Gastrocnemius medialis (tissue), 4 donors: ENCODE data around the gene PLXNA1. TPM values are rescaled to one million over a fixed set of nuclear protein-coding genes. Genes with fewer than 3 reads are reported as not detected.

Experiments
- ATAC-seq, 2 donors: fragments of 150-250 bp; one replicate each; pipeline ENCODE4 v1.9.1; 2016
- DNase-seq, 2 donors: peaks; one replicate each; pipeline ENCODE4 v3.0.0-alpha.2; 2019
- H3K27ac ChIP-seq, 4 donors: fragments of 200-600 bp; sonication (generic); 1 replicate in 1 of 4; 2 replicates in 3 of 4; pipeline ENCODE4 v1.5.1; 2016 to 2018; ENCODE audit warnings: mild to moderate bottlenecking in 2 of 4, moderate library complexity in 1 of 4
- H3K27me3 ChIP-seq, 3 donors: fragments of 200-600 bp; sonication (generic) in 2 of 3; 1 replicate in 1 of 3; 2 replicates in 2 of 3; pipeline versions ENCODE4 v1.5.1 to v1.6.0; 2016 to 2019; ENCODE audit warnings: mild to moderate bottlenecking in 1 of 3, moderate library complexity in 1 of 3
- H3K36me3 ChIP-seq, 2 donors: fragments of 200-600 bp; sonication (generic) in 1 of 2; one replicate each; pipeline ENCODE4 v1.5.1; 2017 to 2018
- H3K4me1 ChIP-seq, 2 donors: fragments of 200-600 bp; sonication (generic) in 1 of 2; one replicate each; pipeline ENCODE4 v1.5.1; 2016 to 2017; ENCODE audit warnings: mild to moderate bottlenecking in 2 of 2
- H3K4me3 ChIP-seq, 4 donors: fragments of 200-600 bp; sonication (generic) in 3 of 4; 1 replicate in 1 of 4; 2 replicates in 3 of 4; pipeline ENCODE4 v1.5.1; 2016 to 2019; ENCODE audit warnings: mild to moderate bottlenecking in 2 of 4
- H3K9me3 ChIP-seq, 3 donors: fragments of 200-600 bp; sonication (generic) in 2 of 3; 1 replicate in 1 of 3; 2 replicates in 2 of 3; pipeline ENCODE4 v1.5.1; 2016 to 2019
- CTCF ChIP-seq, 5 experiments: fragments of 450-650 bp in 3 of 5; fragments of 200-600 bp in 2 of 5; sonication (generic) in 2 of 5; IDR thresholded peaks in 4 of 5; conservative IDR thresholded peaks in 1 of 5; 1 replicate in 4 of 5; 2 replicates in 1 of 5; pipeline ENCODE4 v1.5.1; 2016 to 2019; ENCODE audit warnings: antibody characterized with exemption in 5 of 5, mild to moderate bottlenecking in 3 of 5, moderate library complexity in 3 of 5
- POLR2A ChIP-seq, 2 donors: fragments of 450-650 bp; IDR thresholded peaks; one replicate each; pipeline ENCODE4 v1.6.1; 2017; ENCODE audit warnings: antibody characterized with exemption in 2 of 2, mild to moderate bottlenecking in 2 of 2, moderate library complexity in 2 of 2
- in situ Hi-C, 4 donors: fragments of 200-750 bp; cut with MboI; loops; one replicate each; pipeline versions ENCODE4 v1.15.0 to v1.8.0; 2017; ENCODE audit warnings: low sequenced_read_pairs in 4 of 4
- intact Hi-C: fragments of 100-400 bp; cut with DNase I; formaldehyde crosslinking; loops from one replicate; pipeline ENCODE4 v1.15.1; 2023; ENCODE audit warnings: low total_unique reads
- total RNA-seq, 4 donors: library from RNA; depleted of rRNA; stranded (reverse); fragments of >200 nt; gene quantifications; one replicate each; pipeline versions ENCODE4 v1.1.0 to v1.2.3, GENCODE V29; 2016

PLXNA1 gene
- total RNA-seq, 4 donors from 2014 or later: 12.7 to 27.9 (median 19.5) TPM

- intact Hi-C loops: no loop called here
- peaks cover 31 to 41% of the 10 kb centered on the region in 2 donors for H3K4me1 ChIP-seq
- no peak for TF ChIP-seq POLR2A (IDR thresholded peaks at IDR 0.05)
- no peak for TF ChIP-seq CTCF (IDR thresholded peaks at IDR 0.05 in 4 of 5, conservative IDR thresholded peaks at IDR 0.05 in 1 of 5)
Measured at GRCh38 chr3:126990890-126991289, 8.0 kb downstream of the PLXNA1 start.

GRCh38 chr3:126991366-126992200, 8.7 kb downstream of the PLXNA1 start:
- H3K9me3 ChIP-seq: no peaks in the 10 kb centered on the region
- H3K27ac ChIP-seq: no peak overlapping the region
- H3K27me3 ChIP-seq: no peaks in the 10 kb centered on the region
- H3K4me3 ChIP-seq: no peak overlapping the region
- ATAC-seq (no peak), DNase-seq (no peak)
- in situ Hi-C loops: no loop called here
- H3K36me3 ChIP-seq: peaks cover 0 to 10% of the 10 kb centered on the region in 2 donors
- intact Hi-C loops: no loop called here
- TF ChIP-seq CTCF (IDR thresholded peaks at IDR 0.05 in 4 of 5, conservative IDR thresholded peaks at IDR 0.05 in 1 of 5): no peak
- TF ChIP-seq POLR2A (IDR thresholded peaks at IDR 0.05): no peak
- H3K4me1 ChIP-seq: peaks cover 31 to 41% of the 10 kb centered on the region in 2 donors

More at GRCh38 chr3:126990890-126991289, 8.0 kb downstream of the PLXNA1 start:
- Histone ChIP-seq H3K4me3 (no peak overlapping the region), H3K27me3 (no peaks in the 10 kb centered on the region), H3K27ac (no peak overlapping the region), H3K36me3 (peaks cover 0 to 10% of the 10 kb centered on the region in 2 donors), H3K9me3 (no peaks in the 10 kb centered on the region)
- no peak for ATAC-seq
- no peak for DNase-seq
- in situ Hi-C loops: no loop called here

DNA sequence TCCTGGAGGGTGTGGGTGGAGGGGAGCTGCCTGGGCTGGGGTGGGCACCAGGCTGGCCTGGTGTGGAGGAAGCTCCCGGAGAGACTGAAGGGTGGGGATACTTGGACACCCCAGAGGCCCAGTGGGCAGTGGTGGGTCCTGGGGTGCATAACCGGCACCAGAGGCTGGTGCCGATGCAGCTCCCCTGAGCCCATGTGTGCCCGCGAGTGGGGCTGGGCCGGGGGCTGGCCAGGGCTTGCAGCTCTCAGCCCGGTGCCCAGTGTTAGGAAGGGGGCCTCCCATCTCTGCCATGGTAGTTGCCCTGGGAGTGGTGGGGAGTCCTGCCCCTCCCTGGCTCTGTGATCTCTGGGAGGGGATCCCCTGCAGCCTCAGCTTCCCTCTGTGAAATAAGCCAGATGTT, 9.3 kb downstream of the PLXNA1 start:
- DNase-seq (no peak), ATAC-seq (no peak)
- Histone ChIP-seq H3K4me3 (no peak overlapping the region), H3K9me3 (no peaks in the 10 kb centered on the region), H3K36me3 (peaks cover 0 to 10% of the 10 kb centered on the region in 2 donors), H3K27me3 (no peaks in the 10 kb centered on the region), H3K4me1 (peaks cover 31 to 37% of the 10 kb centered on the region in 2 donors), H3K27ac (no peak overlapping the region)
- intact Hi-C loops (no loop called here), in situ Hi-C loops (no loop called here)
- no peak for TF ChIP-seq POLR2A (IDR thresholded peaks at IDR 0.05)
- no peak for TF ChIP-seq CTCF (IDR thresholded peaks at IDR 0.05 in 4 of 5, conservative IDR thresholded peaks at IDR 0.05 in 1 of 5)

DNA sequence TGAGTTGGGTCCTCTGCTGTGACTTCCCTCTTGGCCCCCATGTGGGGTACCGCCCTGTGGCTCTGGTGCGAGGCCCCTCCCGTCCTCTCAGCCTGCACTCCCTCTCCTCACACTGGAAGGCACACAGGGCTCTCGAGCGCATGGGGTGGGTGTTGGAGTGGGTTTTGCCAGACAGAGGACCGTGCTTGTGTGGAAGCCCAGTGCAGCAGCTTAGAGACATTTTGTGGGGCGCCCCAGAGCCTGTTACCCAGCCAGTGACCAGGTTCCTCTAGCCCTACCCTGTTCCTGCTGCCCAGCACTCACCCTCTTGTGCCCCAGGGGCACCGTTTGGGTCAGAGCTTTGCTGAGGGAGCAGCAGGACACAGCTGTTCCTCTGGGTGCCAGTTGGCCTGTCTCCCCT, 9.9 kb downstream of the PLXNA1 start:
- Histone ChIP-seq H3K27ac (no peak overlapping the region), H3K4me1 (peaks cover 31 to 37% of the 10 kb centered on the region in 2 donors), H3K36me3 (peaks cover 0 to 10% of the 10 kb centered on the region in 2 donors), H3K9me3 (no peaks in the 10 kb centered on the region), H3K27me3 (no peaks in the 10 kb centered on the region), H3K4me3 (no peak overlapping the region)
- DNase-seq (no peak), ATAC-seq (no peak)
- TF ChIP-seq CTCF (IDR thresholded peaks at IDR 0.05 in 4 of 5, conservative IDR thresholded peaks at IDR 0.05 in 1 of 5) (no peak), POLR2A (IDR thresholded peaks at IDR 0.05) (no peak)
- in situ Hi-C loops: no loop called here
- intact Hi-C loops: no loop called here
